ENCODE data around the gene VPS45. TPM values are rescaled to one million over a fixed set of nuclear protein-coding genes. Genes with fewer than 3 reads are reported as not detected.

The VPS45 gene
- total and polyA plus RNA-seq, 4 donors = 7.7 to 24.2 (median 14.1) TPM

DNA sequence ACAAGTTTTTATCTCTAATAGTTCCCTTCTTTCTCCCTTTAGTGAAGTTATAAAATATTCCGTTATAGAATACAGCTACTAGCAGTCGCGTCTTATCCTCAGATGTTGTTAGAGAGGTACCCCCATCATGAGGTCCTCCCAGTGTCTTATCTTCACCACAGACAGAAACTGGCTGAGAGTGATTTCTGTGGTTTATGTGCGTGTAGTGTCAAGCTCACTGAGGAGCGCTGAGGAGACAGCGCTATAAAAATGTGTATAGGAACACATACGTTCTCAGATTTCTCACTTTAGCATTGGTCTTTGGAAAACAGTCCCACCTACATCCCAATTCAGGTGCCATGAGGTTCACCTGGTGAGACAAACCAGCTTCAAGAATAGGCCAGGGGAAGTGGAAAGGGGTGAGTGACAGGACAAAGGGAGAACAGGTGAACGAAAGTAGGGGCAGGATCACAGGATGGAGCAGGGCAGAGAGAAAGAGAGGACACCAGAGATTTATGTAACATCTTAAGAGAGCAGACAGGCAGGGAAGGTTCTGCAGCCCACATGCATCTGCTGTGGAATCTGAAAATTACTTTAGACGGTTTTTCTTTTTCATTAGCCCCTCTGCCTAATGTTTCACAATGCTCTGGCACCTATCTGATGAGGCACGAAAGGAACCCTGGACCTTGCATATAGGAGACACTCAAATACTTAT lies 79.4 kb downstream of the VPS45 start (continued):
- TF ChIP-seq, protein P1, sequence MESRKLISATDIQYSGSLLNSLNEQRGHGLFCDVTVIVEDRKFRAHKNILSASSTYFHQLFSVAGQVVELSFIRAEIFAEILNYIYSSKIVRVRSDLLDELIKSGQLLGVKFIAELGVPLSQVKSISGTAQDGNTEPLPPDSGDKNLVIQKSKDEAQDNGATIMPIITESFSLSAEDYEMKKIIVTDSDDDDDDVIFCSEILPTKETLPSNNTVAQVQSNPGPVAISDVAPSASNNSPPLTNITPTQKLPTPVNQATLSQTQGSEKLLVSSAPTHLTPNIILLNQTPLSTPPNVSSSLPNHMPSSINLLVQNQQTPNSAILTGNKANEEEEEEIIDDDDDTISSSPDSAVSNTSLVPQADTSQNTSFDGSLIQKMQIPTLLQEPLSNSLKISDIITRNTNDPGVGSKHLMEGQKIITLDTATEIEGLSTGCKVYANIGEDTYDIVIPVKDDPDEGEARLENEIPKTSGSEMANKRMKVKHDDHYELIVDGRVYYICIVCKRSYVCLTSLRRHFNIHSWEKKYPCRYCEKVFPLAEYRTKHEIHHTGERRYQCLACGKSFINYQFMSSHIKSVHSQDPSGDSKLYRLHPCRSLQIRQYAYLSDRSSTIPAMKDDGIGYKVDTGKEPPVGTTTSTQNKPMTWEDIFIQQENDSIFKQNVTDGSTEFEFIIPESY (IDR thresholded peaks at IDR 0.05) = no peak
- no peak for TF ChIP-seq JUND (IDR thresholded peaks at IDR 0.05)
- TF ChIP-seq GABPA (IDR thresholded peaks at IDR 0.05 in 1 of 2, conservative IDR thresholded peaks at IDR 0.05 in 1 of 2) = no peak
- TF ChIP-seq NR2F2 (IDR thresholded peaks at IDR 0.05) = no peak
- TF ChIP-seq TAF1 (conservative IDR thresholded peaks at IDR 0.05) = no peak

DNA sequence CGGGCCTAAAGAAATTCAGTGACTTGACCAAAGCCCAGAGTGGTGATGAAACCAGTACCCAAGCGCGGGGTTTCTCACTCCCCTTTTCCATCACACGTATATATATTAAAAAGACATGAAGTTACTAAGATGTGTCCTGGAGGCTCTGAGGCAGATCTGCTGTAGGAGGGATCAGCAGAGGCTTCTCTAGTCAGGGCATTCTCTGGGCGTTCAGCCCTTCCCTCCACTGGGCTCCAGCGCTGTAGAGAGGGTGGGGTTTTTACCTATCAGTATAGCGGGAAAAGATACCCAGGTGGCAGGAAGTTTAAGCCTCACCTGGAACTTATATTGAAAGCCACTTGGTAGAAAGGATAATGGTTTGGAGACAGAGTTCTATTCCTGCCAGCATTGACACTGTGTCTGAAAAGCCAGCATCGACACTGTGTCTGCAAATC lies 81.3 kb downstream of the VPS45 start:
- WGBS = 63% methylated on average over 8 of the region's 8 CpGs
- DNase-seq (ENCODE audit: low spot score) = no peak
- TF ChIP-seq GABPA (IDR thresholded peaks at IDR 0.05 in 1 of 2, conservative IDR thresholded peaks at IDR 0.05 in 1 of 2) (no peak), JUND (IDR thresholded peaks at IDR 0.05) (no peak), HNF4A (conservative IDR thresholded peaks at IDR 0.05) (no peak), FOXA2 (IDR thresholded peaks at IDR 0.05) (no peak), YY1 (IDR thresholded peaks at IDR 0.05) (no peak), HNF4G (IDR thresholded peaks at IDR 0.05) (no peak), RXRA (IDR thresholded peaks at IDR 0.05) (no peak), TAF1 (conservative IDR thresholded peaks at IDR 0.05) (no peak), FOXA1 (IDR thresholded peaks at IDR 0.05) (no peak)
- TF ChIP-seq, protein P1 (IDR thresholded peaks at IDR 0.05) = no peak
- TF ChIP-seq, protein P2, sequence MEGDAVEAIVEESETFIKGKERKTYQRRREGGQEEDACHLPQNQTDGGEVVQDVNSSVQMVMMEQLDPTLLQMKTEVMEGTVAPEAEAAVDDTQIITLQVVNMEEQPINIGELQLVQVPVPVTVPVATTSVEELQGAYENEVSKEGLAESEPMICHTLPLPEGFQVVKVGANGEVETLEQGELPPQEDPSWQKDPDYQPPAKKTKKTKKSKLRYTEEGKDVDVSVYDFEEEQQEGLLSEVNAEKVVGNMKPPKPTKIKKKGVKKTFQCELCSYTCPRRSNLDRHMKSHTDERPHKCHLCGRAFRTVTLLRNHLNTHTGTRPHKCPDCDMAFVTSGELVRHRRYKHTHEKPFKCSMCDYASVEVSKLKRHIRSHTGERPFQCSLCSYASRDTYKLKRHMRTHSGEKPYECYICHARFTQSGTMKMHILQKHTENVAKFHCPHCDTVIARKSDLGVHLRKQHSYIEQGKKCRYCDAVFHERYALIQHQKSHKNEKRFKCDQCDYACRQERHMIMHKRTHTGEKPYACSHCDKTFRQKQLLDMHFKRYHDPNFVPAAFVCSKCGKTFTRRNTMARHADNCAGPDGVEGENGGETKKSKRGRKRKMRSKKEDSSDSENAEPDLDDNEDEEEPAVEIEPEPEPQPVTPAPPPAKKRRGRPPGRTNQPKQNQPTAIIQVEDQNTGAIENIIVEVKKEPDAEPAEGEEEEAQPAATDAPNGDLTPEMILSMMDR (IDR thresholded peaks at IDR 0.05; ENCODE audit: low read depth, low read length, missing input control) = no peak
- Histone ChIP-seq H3K27ac (ENCODE audit: low read depth in 1 of 2, low read length in 2 of 2) (peak overlapping the region; percentile 60 to 73), H3K4me1 (ENCODE audit: control insufficient read depth in 4 of 4, insufficient read depth in 4 of 4, low read length in 3 of 4) (peaks cover 0 to 5% (median 0%) of the 10 kb centered on the region in 4 donors), H3K36me3 (ENCODE audit: control insufficient read depth in 4 of 4, insufficient read depth in 3 of 4, low read depth in 1 of 4, low read length in 3 of 4) (peaks cover 0 to 2% (median 0%) of the 10 kb centered on the region in 4 donors), H3K27me3 (ENCODE audit: control insufficient read depth in 4 of 4, insufficient read depth in 4 of 4, low read length in 3 of 4) (no peaks in the 10 kb centered on the region), H3K4me3 (ENCODE audit: low read depth in 1 of 3, low read length in 3 of 3) (peak overlapping the region; percentile 2 to 85 (median 55)), H3K9me3 (ENCODE audit: control insufficient read depth in 4 of 4, low read length in 3 of 4) (no peaks in the 10 kb centered on the region), H3K9ac (ENCODE audit: low read depth in 1 of 2, low read length in 2 of 2) (peak overlapping the region; percentile 44 to 58)
